HFF-Myc (cell line): Measurements from ENCODE around the gene OSBPL5.

Experiments used
- DNase-seq: peaks from one replicate; pipeline ENCODE4 v3.0.0-alpha.2; 2011; ENCODE audit warnings: low read depth; ENCODE audit errors: extremely low read depth
- H3K4me3 ChIP-seq: replicated peaks from 2 replicates; pipeline ENCODE4 v1.5.1; 2011; ENCODE audit warnings: low read depth, mild to moderate bottlenecking, control low read depth, low read length
- CTCF ChIP-seq: IDR thresholded peaks from 2 replicates; pipeline ENCODE4 v1.5.1; 2012; ENCODE audit warnings: mild to moderate bottlenecking, low read depth, low read length, control low read depth; ENCODE audit errors: missing control alignments

Gene OSBPL5

GRCh38 chr11:3106736-3107524, 58.2 kb downstream of the OSBPL5 start:
- DNase-seq: no peak

GRCh38 chr11:3105791-3106735, 59.0 kb downstream of the OSBPL5 start:
- no peak overlapping the region for H3K4me3 ChIP-seq
- no peak for TF ChIP-seq CTCF
- DNase-seq: no peak

More at GRCh38 chr11:3106736-3107524, 58.2 kb downstream of the OSBPL5 start:
- no peak overlapping the region for H3K4me3 ChIP-seq
- no peak for TF ChIP-seq CTCF

GRCh38 chr11:3104961-3105790, 59.9 kb downstream of the OSBPL5 start:
- no peak for DNase-seq
- H3K4me3 ChIP-seq: no peak overlapping the region
- no peak for TF ChIP-seq CTCF

- H3K4me3 ChIP-seq: no peak overlapping the region
- no peak for TF ChIP-seq CTCF
- no peak for DNase-seq
These were observed 60.9 kb downstream of the OSBPL5 start for GRCh38 chr11:3104051-3104714.

- H3K4me3 ChIP-seq: no peak overlapping the region
- DNase-seq: no peak
- no peak for TF ChIP-seq CTCF
These were observed 62.0 kb downstream of the OSBPL5 start for GRCh38 chr11:3103076-3103475.

GRCh38 chr11:3102641-3102921, 62.5 kb downstream of the OSBPL5 start:
- no peak overlapping the region for H3K4me3 ChIP-seq
- TF ChIP-seq CTCF: no peak
- no peak for DNase-seq
